ENCODE measurements around the gene ENOX2.

ENOX2 gene

DNA sequence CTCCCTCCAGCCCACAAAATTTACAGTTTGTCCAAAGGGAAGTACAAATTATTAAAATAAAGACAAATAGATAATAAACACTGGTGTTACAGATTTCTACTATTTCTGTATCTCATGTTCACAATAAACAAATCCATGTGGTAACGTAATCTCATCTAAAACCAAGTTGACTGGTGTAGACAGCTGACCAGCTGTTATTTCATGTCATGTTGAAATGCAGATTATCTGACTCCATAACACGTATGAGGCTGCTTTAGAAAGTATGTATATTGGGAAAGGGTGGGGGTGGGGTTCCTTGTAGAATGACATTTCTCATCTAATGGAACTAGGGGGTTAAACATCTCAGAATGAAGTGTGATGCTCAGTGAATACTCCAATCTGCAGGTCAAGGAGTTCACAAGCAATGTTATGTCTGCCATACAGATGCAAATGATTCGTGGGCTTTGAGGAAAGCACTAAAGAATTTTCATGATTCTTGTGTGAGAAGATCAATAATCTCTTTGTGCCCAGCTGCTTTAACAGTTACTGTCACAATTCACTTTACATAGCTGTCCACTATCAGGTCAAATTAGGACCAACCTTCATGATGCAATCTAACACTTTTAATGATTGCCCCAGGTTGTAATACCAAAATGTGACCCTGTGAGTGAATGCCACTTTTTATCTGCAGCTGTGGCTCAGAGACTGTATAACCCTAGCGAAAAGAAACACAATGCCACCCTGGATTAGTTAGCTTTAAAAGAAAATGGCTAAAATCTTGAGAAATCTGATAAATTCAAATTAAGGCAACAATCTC lies 114.0 kb downstream of the ENOX2 start:
- H3K9ac ChIP-seq (ENCODE audit: insufficient read length, low read depth) = no peak overlapping the region
- TF ChIP-seq ZNF274 (IDR thresholded peaks at IDR 0.05; ENCODE audit: low read depth, low read length) (no peak), SUZ12 (IDR thresholded peaks at IDR 0.05; ENCODE audit: extremely low read depth, insufficient read depth, insufficient read length) (no peak), YY1 (IDR thresholded peaks at IDR 0.05; ENCODE audit: insufficient read depth, insufficient read length) (no peak)
- H3K9me3 ChIP-seq (ENCODE audit: insufficient read depth, low read length) = no peaks in the 10 kb centered on the region
- no peak for DNase-seq (ENCODE audit: low read depth, low spot score)
- H3K4me1 ChIP-seq (ENCODE audit: insufficient read depth, insufficient read length) = no peaks in the 10 kb centered on the region
- H3K36me3 ChIP-seq (ENCODE audit: insufficient read depth, insufficient read length, low read length) = no peaks in the 10 kb centered on the region
- no peaks in the 10 kb centered on the region for H3K27me3 ChIP-seq (ENCODE audit: insufficient read depth, insufficient read length)
- no peak overlapping the region for H3K4me3 ChIP-seq (ENCODE audit: insufficient read length, low read depth)

DNA sequence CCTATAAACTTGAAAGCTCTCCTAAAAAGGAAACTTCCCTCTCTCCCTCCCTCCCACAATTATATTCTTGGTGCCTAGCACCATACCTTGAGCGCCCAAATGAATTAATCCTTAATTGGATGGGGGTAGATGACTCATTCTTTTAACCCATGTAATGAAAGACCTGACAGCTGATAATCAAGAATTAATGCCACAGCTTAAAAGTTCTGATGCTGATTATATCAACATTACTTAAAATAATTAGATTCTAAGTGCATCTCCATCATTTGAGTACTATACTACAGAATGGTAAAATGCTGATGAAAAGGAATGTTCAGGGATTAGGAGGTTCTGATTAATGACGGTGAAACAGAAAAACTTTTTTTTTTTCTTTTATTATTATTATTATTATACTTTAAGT lies 117.0 kb downstream of the ENOX2 start:
- TF ChIP-seq SUZ12 (IDR thresholded peaks at IDR 0.05; ENCODE audit: extremely low read depth, insufficient read depth, insufficient read length) (no peak), ZNF274 (IDR thresholded peaks at IDR 0.05; ENCODE audit: low read depth, low read length) (no peak), YY1 (IDR thresholded peaks at IDR 0.05; ENCODE audit: insufficient read depth, insufficient read length) (no peak)
- Histone ChIP-seq H3K4me1 (ENCODE audit: insufficient read depth, insufficient read length) (no peaks in the 10 kb centered on the region), H3K9ac (ENCODE audit: insufficient read length, low read depth) (no peak overlapping the region), H3K4me3 (ENCODE audit: insufficient read length, low read depth) (no peak overlapping the region), H3K9me3 (ENCODE audit: insufficient read depth, low read length) (no peaks in the 10 kb centered on the region), H3K36me3 (ENCODE audit: insufficient read depth, insufficient read length, low read length) (no peaks in the 10 kb centered on the region), H3K27me3 (ENCODE audit: insufficient read depth, insufficient read length) (no peaks in the 10 kb centered on the region)
- no peak for DNase-seq (ENCODE audit: low read depth, low spot score)

- Histone ChIP-seq H3K9me3 (ENCODE audit: insufficient read depth, low read length) (no peaks in the 10 kb centered on the region), H3K4me1 (ENCODE audit: insufficient read depth, insufficient read length) (no peaks in the 10 kb centered on the region), H3K36me3 (ENCODE audit: insufficient read depth, insufficient read length, low read length) (no peaks in the 10 kb centered on the region), H3K27me3 (ENCODE audit: insufficient read depth, insufficient read length) (no peaks in the 10 kb centered on the region), H3K9ac (ENCODE audit: insufficient read length, low read depth) (no peak overlapping the region), H3K4me3 (ENCODE audit: insufficient read length, low read depth) (no peak overlapping the region)
- TF ChIP-seq SUZ12 (IDR thresholded peaks at IDR 0.05; ENCODE audit: extremely low read depth, insufficient read depth, insufficient read length) (no peak), ZNF274 (IDR thresholded peaks at IDR 0.05; ENCODE audit: low read depth, low read length) (no peak), YY1 (IDR thresholded peaks at IDR 0.05; ENCODE audit: insufficient read depth, insufficient read length) (no peak)
- no peak for DNase-seq (ENCODE audit: low read depth, low spot score)
Observed at GRCh38 chrX:130778773-130779172, 124.2 kb downstream of the ENOX2 start.

GRCh38 chrX:130775849-130776248 lies 127.2 kb downstream of the ENOX2 start:
- Histone ChIP-seq H3K9me3 (ENCODE audit: insufficient read depth, low read length) (no peaks in the 10 kb centered on the region), H3K4me3 (ENCODE audit: insufficient read length, low read depth) (no peak overlapping the region), H3K36me3 (ENCODE audit: insufficient read depth, insufficient read length, low read length) (no peaks in the 10 kb centered on the region), H3K9ac (ENCODE audit: insufficient read length, low read depth) (no peak overlapping the region), H3K27me3 (ENCODE audit: insufficient read depth, insufficient read length) (no peaks in the 10 kb centered on the region), H3K4me1 (ENCODE audit: insufficient read depth, insufficient read length) (no peaks in the 10 kb centered on the region)
- DNase-seq (ENCODE audit: low read depth, low spot score) = no peak
- TF ChIP-seq ZNF274 (IDR thresholded peaks at IDR 0.05; ENCODE audit: low read depth, low read length) (no peak), YY1 (IDR thresholded peaks at IDR 0.05; ENCODE audit: insufficient read depth, insufficient read length) (no peak), SUZ12 (IDR thresholded peaks at IDR 0.05; ENCODE audit: extremely low read depth, insufficient read depth, insufficient read length) (no peak)

DNA sequence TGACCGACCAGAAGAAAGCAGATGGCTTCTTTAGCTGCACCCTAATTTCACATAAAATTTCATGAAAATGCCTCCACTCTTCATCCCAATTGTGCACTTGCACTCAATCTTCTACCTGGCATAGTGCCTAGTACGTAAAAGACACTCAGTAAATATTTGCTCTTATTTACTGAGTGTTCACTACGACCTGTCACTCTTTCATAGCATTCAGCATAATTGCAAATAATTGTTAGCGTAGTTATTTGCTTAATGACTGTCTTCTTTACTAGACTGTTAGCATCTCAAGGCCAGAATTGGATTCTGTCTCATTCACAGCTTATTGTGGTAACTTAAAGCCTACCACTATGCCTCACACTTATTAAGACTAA lies 130.2 kb downstream of the ENOX2 start:
- no peak overlapping the region for H3K9ac ChIP-seq (ENCODE audit: insufficient read length, low read depth)
- DNase-seq (ENCODE audit: low read depth, low spot score) = no peak

GRCh38 chrX:130772105-130772775 lies 130.8 kb downstream of the ENOX2 start:
- Histone ChIP-seq H3K27me3 (ENCODE audit: insufficient read depth, insufficient read length) (no peaks in the 10 kb centered on the region), H3K4me1 (ENCODE audit: insufficient read depth, insufficient read length) (no peaks in the 10 kb centered on the region), H3K36me3 (ENCODE audit: insufficient read depth, insufficient read length, low read length) (no peaks in the 10 kb centered on the region), H3K9me3 (ENCODE audit: insufficient read depth, low read length) (no peaks in the 10 kb centered on the region), H3K9ac (ENCODE audit: insufficient read length, low read depth) (no peak overlapping the region), H3K4me3 (ENCODE audit: insufficient read length, low read depth) (no peak overlapping the region)
- TF ChIP-seq SUZ12 (IDR thresholded peaks at IDR 0.05; ENCODE audit: extremely low read depth, insufficient read depth, insufficient read length) = no peak
- no peak for TF ChIP-seq ZNF274 (IDR thresholded peaks at IDR 0.05; ENCODE audit: low read depth, low read length)
- no peak for TF ChIP-seq YY1 (IDR thresholded peaks at IDR 0.05; ENCODE audit: insufficient read depth, insufficient read length)
- no peak for DNase-seq (ENCODE audit: low read depth, low spot score)

More for the DNA sequence above, 130.2 kb downstream of the ENOX2 start:
- Histone ChIP-seq H3K9me3 (ENCODE audit: insufficient read depth, low read length) (no peaks in the 10 kb centered on the region), H3K27me3 (ENCODE audit: insufficient read depth, insufficient read length) (no peaks in the 10 kb centered on the region), H3K36me3 (ENCODE audit: insufficient read depth, insufficient read length, low read length) (no peaks in the 10 kb centered on the region), H3K4me1 (ENCODE audit: insufficient read depth, insufficient read length) (no peaks in the 10 kb centered on the region), H3K4me3 (ENCODE audit: insufficient read length, low read depth) (no peak overlapping the region)
- TF ChIP-seq YY1 (IDR thresholded peaks at IDR 0.05; ENCODE audit: insufficient read depth, insufficient read length) (no peak), SUZ12 (IDR thresholded peaks at IDR 0.05; ENCODE audit: extremely low read depth, insufficient read depth, insufficient read length) (no peak), ZNF274 (IDR thresholded peaks at IDR 0.05; ENCODE audit: low read depth, low read length) (no peak)

DNA sequence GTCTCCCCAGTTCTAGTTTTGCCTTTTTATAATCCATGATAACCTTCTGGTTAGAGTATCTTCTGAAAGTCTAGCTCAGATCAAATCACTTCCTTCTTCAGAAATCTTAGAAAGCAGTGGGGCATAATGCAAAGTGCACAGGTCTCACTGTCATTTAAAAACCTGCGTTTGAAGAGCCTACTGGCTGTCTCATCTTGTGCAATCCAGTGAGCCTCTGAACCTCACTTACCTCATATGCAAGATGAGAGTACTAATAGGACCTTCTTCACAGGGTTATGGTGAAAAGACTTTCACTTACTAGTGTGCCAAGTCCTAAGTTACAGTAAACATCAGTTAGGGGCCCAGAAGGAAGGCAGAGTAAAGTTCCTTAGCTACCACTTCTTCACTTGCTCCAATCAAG lies 131.4 kb downstream of the ENOX2 start:
- no peaks in the 10 kb centered on the region for H3K9me3 ChIP-seq (ENCODE audit: insufficient read depth, low read length)
- no peak overlapping the region for H3K4me3 ChIP-seq (ENCODE audit: insufficient read length, low read depth)
- H3K27me3 ChIP-seq (ENCODE audit: insufficient read depth, insufficient read length) = no peaks in the 10 kb centered on the region
- TF ChIP-seq YY1 (IDR thresholded peaks at IDR 0.05; ENCODE audit: insufficient read depth, insufficient read length) = no peak
- TF ChIP-seq SUZ12 (IDR thresholded peaks at IDR 0.05; ENCODE audit: extremely low read depth, insufficient read depth, insufficient read length) = no peak
- H3K9ac ChIP-seq (ENCODE audit: insufficient read length, low read depth) = no peak overlapping the region
- no peaks in the 10 kb centered on the region for H3K36me3 ChIP-seq (ENCODE audit: insufficient read depth, insufficient read length, low read length)
- DNase-seq (ENCODE audit: low read depth, low spot score) = no peak
- H3K4me1 ChIP-seq (ENCODE audit: insufficient read depth, insufficient read length) = no peaks in the 10 kb centered on the region

Measured in NT2/D1 (cell line).